Measurements from ENCODE around the gene POLR2I. TPM values are rescaled to one million over a fixed set of nuclear protein-coding genes. Genes with fewer than 3 reads are reported as not detected.
"Not testable (repeated sequence)": the region's sequence is repeated elsewhere in the genome, so short reads cannot be mapped to it uniquely, and the experiment has no call there.

Gene POLR2I
- total RNA-seq, 1 donor from 2014 or later, result 49.6 TPM

DNA sequence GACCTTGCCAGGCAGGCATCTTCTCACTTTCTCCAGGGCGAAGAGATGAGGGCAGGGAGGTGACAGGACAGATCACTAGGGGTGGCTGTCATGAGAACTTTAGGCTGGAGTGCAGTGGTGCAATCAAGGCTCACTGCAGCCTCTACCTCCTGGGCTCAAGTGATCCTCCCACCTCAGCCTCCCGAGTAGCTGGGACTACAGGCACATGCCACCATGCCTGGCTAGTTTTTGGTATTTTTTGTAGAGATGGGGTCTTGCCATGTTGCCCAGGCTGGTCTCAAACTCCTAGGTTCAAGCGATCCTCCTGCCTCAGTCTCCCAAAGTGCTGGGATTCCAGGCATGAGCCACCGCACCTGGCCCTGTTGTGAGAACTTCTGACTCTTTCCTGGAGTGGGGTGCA, 20.2 kb upstream of the POLR2I start:
- DNase-seq (ENCODE audit: low spot score), result not testable (repeated sequence)

- DNase-seq (ENCODE audit: low spot score), result not testable (repeated sequence)
Measured at GRCh38 chr19:36131221-36131620, 16.5 kb upstream of the POLR2I start.

DNA sequence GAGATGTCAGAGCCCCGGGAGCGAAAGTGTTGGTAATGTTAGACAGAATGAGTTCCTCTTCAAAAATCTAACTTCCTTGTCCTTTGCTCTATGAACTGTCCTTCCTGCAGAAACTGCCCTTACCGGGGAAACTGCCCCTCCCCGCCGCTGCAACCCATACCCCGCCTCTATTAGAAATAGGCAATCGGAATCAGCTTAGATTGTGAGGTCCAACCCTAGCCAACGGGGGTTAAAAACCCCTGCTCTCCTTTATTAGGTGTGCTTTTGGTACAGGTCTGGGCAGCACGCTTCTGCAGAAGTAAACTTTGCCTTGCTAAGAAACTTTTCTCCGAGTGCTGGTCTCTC, 13.7 kb upstream of the POLR2I start:
- no peak for DNase-seq (ENCODE audit: low spot score)

DNA sequence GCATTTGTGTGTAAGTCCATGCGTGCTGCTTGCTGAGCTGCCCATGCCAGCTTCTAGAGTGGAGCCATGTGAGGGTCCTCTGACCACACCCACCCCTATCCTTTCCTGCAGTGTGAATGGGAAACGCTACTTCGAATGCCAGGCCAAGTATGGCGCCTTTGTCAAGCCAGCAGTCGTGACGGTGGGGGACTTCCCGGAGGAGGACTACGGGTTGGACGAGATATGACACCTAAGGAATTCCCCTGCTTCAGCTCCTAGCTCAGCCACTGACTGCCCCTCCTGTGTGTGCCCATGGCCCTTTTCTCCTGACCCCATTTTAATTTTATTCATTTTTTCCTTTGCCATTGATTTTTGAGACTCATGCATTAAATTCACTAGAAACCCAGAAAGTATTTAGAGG, 10.9 kb upstream of the POLR2I start:
- no peak for DNase-seq (ENCODE audit: low spot score)

- no peak for DNase-seq (ENCODE audit: low spot score)
Measured at GRCh38 chr19:36121486-36122124, 6.9 kb upstream of the POLR2I start.

DNA sequence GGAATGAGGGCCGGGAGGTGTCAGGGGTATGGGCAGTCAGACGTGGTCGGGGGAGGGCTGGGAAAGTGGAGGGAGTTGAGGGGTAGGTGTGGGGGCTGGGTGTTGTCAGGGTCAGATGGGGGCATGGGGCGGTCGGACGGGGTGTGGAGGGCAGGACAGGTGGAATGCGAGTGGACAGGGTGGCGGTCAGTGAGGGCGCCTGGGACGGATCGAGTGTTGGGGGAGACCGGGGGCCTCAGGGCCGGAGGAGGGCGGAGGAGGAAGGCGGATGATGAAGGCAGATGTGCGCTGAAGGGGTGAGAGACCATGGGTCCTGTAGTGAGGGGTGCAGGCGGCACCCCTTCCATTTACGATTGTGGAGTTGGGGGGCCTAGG, 6.3 kb upstream of the POLR2I start:
- DNase-seq (ENCODE audit: low spot score), result no peak

- no peak for DNase-seq (ENCODE audit: low spot score)
Measured at GRCh38 chr19:36120092-36120983, 5.7 kb upstream of the POLR2I start.

GRCh38 chr19:36116344-36116637, 1.6 kb upstream of the POLR2I start:
- DNase-seq (ENCODE audit: low spot score), result no peak

GRCh38 chr19:36115453-36116343, 1.0 kb upstream of the POLR2I start, which contains the start of gene TBCB:
Gene TBCB (plus strand): TSS chr19:36115468. CDS start chr19:36115561, 93 bp downstream.
- peak; percentile 90 for DNase-seq (ENCODE audit: low spot score)

DNA sequence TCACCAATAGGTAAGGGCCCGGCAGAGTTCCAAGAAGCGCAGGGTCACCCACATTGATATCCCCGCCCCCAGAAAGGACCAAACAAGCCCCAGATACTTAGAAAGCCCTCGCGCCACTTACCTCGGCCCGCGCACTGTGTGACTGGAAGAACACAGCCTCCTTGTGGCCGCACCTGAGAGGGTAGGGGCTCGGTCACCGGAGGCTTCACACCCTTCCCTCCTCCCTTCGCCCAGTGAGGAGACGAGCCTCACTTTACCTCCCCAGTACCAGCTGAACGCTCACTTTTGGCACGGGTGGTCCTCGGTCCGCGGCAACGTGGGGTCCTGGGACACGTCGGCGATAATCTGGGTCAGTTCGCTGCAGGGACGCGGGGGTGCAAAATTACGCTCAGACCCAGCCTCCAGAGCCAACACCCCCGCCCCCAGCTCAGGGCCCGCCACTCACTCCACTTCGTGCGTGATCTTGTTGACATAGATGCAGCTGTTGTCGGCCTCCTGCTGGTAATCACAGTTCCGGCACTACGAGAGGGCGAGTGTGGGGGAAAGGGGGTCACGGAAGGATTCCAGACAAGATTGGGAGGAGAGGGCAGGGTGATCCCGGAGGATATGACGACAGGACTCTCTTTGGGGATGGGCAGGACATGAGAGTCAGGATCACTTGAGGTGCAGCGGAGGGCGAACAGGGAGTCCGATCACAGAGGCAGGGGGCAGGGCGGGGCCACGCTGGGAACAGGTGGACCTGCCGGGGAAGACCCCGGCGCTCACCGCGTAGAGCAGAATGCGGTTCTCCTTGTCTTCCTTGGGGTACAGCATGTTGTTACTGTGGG, 568 bp downstream of the POLR2I start:
- DNase-seq (ENCODE audit: low spot score), result peak; percentile 66

DNA sequence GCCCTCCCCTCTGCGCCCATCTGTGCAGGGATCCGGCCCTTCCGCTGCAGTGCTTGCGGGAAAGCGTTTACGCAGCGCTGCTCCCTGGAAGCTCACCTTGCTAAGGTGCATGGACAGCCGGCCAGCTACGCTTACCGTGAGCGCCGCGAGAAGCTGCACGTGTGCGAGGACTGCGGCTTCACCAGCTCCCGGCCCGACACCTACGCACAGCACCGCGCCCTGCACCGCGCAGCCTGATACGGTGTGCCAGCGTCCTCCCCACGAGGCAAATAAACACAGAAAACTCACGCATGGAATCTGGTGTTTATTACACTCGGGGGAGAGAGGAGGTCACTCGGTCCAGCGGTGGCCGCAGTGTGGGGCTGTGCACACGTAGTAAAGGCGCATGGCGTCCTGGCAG, 1.2 kb downstream of the POLR2I start:
- no peak for DNase-seq (ENCODE audit: low spot score)

- no peak for DNase-seq (ENCODE audit: low spot score)
Measured at GRCh38 chr19:36112678-36113077, 2.0 kb downstream of the POLR2I start.

- no peak for DNase-seq (ENCODE audit: low spot score)
Measured at GRCh38 chr19:36111200-36111539, 3.5 kb downstream of the POLR2I start.

DNA sequence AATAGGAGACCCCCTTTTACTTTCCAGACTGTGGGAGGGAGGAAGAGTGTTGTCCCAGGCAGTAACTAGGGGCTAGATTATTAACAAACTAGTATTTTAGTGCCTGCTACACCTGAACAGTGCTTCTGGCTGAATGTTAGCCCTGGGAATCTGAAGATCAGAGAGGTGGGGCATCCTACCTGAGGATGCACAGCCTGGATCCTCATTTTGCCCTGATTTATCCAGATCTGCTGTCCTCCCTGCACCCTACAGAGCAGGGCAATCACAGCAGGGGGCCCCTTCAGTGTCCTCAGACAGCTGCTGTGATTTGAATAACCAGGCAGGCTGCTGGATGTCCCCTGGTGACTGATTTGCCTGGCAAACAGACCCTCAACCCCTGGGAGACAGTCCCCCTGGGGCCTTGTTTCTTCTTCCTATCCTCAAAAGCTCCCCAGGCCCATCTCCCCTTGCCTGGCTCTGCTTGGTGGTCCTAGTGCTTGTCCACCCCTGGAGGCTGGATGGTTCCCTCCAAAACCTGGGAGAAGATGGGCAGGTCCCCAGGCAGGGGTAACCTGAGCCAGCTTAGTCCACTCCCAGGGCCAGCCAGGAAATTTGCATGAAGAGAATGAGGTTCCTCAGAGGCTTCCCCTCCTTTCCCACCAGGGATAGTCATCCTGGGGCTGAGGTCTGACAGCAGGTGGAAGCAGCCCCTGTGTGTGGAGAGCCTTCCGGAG, 4.0 kb downstream of the POLR2I start, which contains the start of gene OVOL3:
TSS of gene OVOL3 (plus strand) at position 657 of the 713 bp plus-strand sequence. CDS start 60 bp downstream, outside the sequence.
- no peak for DNase-seq (ENCODE audit: low spot score)

- DNase-seq (ENCODE audit: low spot score), result no peak
Measured at GRCh38 chr19:36108684-36109083, 6.0 kb downstream of the POLR2I start.

DNA sequence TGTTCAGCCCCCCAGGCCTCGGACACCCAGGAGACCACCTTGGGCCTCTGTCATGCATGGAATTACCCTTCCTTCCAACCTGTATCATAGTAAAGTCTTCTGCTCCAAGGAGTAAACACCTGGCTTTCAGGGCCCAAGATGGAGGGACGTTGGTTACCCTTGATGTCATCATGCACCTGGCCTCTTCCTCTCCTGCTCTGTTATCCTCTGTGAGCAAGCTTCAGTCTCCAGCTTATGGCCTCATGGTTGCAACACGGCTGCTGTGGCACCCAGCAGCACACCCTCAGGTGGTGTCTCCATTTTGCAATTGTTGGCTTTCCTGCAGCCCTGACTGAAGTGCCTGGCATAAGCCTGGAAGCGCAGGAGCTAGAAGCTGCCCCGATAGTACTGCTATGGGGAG, 7.7 kb downstream of the POLR2I start:
- DNase-seq (ENCODE audit: low spot score), result no peak

DNA sequence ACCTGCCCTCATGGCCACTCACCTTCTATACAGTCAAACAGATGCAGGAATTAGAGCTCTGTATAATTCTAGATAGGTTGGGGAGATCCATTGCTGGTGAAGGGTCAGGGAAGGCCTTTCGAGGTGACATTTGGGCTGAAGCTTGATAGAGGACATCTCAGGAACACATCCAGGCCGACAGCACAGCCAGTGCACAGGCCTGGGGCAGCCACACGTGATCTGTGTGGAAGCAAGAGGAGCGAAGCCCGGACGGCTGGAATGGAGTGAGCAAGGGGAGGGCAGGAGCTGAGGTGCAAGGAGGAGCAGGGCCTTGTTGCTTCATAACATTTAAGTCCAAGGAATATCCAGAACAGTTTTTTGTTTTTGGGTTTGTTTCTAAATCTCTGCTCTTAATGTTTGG, 8.2 kb downstream of the POLR2I start:
- no peak for DNase-seq (ENCODE audit: low spot score)

GRCh38 chr19:36103842-36104552, 10.7 kb downstream of the POLR2I start:
- DNase-seq (ENCODE audit: low spot score), result no peak

DNA sequence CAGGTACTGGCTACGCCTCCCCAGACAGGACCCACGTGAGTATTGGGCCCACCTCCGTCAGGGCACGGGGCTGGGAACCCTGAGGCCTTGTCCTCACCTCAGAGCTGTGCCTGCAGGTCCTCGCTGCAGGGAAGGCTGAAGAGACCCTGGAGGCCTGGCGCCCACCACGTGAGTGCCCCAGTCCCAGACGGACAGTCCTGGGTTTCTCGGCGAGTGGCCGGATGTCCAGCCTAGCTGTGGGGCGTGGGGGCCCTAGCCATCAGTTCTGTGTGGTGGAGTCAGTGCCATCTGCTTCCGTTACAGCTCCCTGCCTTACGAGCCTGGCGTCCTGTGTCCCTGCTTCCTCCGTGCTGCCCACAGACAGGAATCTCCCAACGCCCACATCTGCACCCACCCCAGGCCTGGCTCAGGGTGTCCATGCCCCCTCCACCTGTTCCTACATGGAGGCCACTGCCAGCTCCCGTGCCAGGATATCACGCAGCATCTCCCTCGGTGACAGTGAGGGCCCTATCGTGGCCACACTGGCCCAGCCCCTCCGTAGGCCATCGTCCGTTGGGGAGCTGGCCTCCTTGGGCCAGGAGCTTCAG, 11.5 kb downstream of the POLR2I start:
- DNase-seq (ENCODE audit: low spot score), result no peak
